SKM-1 (cell line): ENCODE data around the gene OLFML1.

Experiments
- DNase-seq: peaks from one replicate; lab custom pipeline; 2025; ENCODE audit not compliant: unreplicated experiment; lab: John Stamatoyannopoulos, UW

OLFML1 gene

DNA sequence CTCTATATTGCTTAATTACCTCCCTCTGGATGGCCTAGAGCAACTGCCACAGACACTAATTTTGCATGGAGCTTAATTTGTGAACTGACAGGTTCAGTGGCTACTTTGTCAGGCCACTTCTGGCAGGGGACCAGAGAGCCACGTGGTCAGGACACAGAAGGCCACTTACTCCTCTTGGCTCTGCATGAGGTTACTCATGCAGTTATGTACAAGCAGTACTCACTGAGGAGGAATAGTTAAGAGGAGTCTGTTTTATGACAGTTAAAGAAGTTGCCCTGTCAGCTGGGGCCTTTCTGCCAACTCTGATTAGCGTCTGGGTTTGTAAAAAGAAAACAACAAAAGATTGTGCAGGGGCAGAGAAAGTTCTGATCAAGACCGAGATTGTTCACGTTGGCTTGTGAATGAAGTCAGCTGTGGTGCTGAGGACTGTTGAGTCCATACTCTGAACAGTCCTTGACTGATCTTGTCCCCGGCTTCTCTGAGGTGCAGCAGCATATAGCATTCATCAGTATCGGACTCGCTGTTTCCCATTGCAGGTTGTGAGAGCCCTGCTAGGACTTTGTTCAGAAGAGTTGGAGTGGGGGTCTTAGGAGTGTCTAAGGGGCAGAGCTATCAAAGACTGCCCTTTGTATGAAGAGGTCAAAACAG is 69.9 kb downstream of the OLFML1 start:
- no peak for DNase-seq

DNA sequence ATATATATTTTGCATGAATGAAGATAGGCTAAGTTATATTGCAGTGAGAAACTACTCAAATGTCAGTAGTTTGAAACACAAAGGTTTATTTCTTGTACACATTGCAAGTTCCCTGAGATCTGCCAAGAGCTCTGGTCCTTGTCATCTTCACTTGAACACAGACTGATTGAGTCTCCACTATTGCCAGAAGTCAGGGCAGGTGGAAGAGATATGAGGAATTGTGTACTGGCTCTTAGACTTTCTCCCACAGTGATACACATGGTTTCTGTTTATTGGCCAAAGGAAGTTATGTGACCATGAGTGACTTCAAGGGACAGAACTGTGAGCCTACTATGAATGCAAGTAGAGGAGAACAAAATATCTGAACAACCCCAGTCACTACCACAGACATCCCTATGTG is 72.7 kb downstream of the OLFML1 start:
- DNase-seq, result no peak

GRCh38 chr11:7559398-7560283 is 74.3 kb downstream of the OLFML1 start:
- DNase-seq, result no peak
